NCI-H2029 treated with DMSO at 0.1 percent for 48 hours (cell line): Measurements from ENCODE around the gene ATF6.
"Not testable (repeated sequence)": the region's sequence is repeated elsewhere in the genome, so short reads cannot be mapped to it uniquely, and the experiment has no call there.

Experiments used
- DNase-seq: peaks from one replicate; lab custom pipeline; 2025; lab: John Stamatoyannopoulos, UW

Gene ATF6

DNA sequence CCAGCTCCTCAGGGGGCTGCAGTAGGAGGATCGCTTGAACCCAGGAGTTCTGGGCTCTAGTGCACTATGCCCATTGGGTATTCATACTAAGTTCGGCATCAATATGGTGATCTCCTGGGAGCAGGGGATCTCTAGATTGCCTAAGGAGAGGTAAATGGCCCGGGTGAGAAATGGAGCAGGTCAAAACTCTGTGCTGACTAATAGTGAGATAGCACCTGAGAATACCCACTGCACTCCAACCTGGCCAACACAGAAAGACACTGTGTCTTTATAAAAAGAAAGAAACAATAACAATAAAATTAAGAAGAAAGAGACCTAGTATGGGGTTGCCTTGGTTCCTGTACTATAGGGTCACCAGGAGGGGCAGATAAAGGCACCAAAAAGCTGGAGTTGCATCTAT is 30.3 kb upstream of the ATF6 start:
- DNase-seq: no peak

DNA sequence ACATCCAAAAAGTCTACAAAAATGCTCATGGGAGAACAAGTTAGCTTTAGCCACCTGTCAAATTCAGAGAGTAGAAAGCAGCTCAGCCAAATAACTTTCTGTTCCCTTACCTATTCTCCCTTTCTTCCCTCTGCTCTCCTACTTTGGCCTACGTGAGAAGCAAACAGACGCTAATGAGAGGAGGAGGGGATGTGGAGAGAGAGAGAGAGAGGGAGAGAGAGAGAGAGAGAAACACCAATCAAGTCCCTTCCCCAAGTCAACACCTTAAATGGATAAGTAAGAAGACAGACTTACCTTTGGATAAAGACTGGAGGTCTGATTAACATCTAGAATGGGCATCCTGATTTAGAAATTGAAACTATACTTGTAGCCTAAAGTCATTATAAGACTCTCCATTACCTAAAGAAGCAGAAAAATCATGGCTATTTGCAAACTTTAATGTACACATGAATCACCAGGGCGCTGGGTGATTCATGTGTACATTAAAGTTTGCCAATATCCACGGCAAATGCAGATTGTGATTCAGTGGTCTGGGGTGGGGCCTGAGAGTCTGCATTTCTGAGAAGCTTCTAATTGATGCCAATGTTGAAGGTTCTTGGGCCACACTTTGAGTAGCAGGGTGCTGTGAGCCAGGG is 29.7 kb upstream of the ATF6 start:
- DNase-seq: no peak

DNA sequence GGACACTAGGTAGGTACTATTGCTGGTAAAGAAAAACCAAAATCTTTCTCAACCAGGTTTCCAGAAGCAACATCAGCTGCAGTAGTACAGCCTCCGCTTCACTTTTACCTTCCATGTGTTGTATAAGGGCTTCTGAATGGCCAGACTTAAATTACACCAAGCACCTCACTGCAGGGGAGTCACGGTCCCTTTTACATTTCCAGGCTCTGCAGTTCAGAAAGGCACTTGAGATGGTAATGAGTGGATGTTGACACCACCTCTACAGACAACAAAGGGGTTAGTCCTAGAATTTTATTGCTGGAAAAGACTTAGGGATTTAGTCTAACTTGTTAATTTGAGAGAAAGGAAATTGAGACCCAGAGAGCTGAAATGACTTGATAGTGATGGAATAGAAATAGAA is 28.5 kb upstream of the ATF6 start:
- DNase-seq: no peak

DNA sequence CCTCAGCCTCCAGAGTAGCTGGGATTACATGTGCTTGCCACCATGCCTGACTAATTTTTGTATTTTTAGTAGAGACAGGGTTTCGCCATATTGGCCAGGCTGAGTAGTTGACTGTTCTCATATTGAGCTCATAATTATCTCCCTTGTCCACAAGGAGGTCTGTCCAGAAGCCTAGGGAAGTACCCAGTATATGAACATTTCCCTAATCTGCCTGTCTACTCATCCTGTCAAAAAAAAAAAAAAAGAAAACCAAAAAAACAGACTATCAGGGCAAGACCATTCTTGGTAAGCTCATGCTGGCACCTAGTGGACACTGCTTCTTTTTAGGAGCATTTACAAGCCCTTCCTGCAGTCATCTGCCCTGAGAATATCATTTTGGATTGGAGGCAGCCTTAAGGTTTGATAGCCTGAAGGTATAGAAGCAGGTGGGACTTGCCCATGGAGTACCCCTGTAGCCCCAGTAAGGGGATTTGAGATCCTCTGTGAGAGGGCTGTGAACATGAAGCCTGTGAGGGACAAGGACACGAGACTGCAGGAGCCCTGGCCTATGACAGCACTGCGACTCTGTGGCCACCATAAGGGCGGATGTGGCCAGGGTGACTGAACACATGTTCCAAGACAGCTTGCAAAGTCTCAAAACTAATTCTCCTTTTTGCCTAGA is 27.4 kb upstream of the ATF6 start:
- no peak for DNase-seq

DNA sequence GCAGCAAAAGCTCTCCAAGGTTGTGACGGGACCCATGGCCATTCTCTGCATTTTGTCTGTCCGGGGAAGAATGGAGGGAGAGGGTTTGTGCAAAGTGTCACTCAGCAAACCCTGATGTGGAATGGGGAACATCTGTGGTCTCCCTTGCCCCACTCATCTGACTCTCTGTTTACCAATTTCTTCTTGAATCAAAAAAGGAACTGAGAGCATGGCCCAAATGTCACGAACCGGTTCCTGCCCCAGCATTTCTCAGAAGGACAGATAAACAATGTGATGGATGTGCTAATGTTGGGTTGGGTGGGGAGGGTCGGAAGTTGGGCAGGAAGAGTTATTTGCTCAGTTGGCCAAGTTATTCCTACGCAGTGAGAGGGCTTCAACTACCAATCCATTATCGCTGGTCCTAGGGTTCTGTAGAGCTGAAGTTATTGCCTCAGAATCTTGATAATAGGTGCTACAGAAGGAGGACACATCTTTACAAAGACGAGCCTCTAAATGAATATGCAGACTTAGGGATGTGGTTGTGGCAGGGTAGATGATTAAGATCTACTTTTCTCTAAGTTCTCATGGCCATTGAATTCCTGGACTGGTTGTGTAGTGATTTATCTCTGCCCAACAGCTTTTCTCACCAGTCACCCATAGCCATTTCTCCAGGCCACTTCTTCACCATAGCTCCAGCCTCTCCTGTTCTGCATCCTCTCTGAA is 26.1 kb upstream of the ATF6 start:
- DNase-seq: no peak

DNA sequence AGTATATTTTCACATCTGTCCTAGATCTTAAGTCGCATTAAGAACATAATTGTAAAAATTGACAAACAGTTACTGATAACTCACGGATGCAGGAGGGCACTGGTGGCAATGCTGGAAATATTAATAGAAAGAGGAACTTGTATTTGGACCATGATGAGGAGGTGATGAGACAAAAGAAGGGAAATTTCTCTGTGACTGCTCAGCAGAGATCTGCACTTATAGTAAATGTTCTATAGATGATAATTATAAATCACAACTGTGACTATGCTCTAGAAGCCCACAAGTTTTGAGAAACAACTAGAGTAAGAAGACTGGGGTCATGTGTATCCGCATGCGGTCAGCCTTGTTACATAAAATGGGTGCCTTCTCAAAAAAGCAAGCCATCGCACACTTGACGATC is 25.2 kb upstream of the ATF6 start:
- DNase-seq: no peak

DNA sequence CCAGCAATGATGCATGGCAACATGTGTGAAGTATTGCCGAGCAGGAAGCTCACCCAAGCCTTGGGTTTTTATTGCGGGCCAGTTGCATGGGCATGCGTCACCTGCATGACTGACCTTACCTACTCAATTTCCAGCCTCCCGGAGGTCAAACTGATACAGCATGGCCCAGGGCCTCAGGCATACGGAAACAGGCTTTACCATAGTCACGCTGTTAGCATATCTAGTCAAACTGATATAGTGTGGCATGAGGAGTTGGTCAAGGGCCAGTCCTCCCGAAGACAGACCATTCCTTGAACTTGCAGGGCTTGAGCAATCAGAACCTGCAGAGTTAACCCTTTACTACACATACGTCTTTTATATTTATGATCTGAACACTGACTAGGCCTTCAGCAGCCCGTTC is 22.9 kb upstream of the ATF6 start:
- no peak for DNase-seq

DNA sequence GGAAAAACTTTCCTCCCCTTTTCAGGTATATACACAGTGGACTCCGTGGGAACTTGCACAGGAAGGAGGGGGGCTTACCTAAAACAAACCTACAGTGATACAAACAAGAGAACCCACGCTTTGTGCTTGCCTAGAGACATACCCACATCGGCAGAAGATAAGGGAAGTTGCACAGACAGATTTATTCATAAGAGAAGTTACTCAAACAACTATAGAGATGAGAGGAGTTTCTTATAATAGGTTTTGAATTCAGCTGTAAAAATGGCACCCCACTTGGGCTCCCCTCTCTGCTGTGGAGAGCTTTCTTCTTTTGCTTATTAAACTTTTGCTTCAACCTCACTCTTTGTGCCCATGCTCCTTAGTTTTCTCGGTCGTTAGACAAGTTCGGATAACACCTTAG is 18.3 kb upstream of the ATF6 start:
- DNase-seq: no peak

DNA sequence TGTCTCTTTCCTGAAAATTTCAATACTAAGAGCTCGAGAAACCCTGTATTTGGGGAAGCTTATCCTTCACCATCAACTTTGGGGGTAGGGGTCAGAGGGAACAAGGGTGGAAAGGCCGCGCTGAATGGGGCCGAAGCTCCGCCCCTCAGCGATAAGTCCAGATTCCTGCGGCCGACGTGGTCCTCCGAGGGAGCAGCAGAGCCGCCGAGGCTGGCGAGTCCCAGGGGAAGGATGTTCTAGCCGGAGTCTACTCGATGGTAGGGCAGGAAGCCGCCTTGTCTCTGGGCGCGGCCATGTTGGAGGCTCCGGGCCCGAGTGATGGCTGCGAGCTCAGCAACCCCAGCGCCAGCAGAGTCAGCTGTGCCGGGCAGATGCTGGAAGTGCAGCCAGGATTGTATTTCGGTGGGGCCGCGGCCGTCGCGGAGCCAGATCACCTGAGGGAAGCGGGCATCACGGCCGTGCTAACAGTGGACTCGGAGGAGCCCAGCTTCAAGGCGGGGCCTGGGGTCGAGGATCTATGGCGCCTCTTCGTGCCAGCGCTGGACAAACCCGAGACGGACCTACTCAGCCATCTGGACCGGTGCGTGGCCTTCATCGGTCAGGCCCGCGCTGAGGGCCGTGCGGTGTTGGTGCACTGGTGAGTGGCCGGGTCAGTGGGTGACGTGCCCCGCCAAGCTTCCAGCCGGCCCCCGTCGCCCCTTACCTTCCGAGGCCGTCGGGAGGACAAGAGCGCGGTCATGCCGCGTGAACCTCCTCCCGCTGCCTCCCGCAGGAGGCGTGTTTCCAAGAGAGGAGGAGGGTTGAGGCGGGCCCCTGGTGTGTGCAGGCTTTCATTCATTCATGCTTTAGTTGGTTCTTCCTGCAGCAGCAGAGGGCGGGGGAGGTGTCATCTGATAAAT is 16.4 kb upstream of the ATF6 start, which contains the start of gene DUSP12:
TSS of gene DUSP12 (plus strand) at position 278 of the 899 bp plus-strand sequence. CDS start at position 294, 16 bp downstream.
- DNase-seq: peak; percentile 85

DNA sequence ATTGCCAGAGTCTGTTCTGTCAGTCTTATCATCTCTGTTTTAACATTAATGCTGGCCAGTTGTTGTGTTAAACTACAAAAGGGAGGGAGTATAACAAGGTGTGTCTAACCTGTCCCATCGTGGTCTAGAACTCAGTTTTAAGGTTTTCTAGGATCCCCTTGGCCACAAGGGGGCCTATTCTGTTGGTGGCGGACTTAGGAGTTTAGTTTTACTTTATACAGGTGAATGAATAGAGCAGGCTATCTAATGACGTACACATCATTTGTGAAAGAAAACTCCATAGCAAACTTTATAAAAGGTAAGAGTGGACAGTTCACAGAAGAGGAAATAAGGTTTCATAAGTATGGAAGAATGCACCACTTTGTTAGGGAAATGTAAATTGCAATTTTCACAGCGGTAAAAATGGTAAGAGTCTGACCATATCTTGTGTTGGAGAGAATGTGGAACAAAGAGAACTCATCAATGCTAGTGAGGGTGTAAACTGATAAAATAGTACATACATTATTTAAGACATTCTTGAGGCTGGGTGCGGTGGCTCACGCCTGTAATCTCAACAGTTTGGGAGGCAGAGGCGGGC is 2.5 kb upstream of the ATF6 start:
- peak; percentile 7 for DNase-seq

DNA sequence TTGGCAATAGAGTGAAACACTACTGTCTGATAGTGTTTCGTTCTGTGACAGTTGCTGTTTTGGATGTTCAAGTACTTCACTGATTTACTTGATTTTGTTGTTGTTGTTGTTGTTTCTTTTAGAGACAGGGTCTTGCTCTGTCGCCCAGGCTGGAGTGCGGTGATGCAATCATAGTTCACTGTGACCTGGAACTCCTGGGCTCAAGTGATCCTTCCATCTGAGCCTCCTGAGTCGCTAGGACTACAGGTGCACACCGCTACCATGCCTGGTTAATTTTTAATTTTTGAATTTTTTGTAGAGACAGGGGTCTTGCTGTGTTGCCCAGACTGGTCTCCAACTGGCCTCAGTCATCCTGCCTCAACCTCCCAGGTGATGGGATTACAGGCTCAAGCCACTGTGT is 2.3 kb downstream of the ATF6 start:
- DNase-seq: no peak

DNA sequence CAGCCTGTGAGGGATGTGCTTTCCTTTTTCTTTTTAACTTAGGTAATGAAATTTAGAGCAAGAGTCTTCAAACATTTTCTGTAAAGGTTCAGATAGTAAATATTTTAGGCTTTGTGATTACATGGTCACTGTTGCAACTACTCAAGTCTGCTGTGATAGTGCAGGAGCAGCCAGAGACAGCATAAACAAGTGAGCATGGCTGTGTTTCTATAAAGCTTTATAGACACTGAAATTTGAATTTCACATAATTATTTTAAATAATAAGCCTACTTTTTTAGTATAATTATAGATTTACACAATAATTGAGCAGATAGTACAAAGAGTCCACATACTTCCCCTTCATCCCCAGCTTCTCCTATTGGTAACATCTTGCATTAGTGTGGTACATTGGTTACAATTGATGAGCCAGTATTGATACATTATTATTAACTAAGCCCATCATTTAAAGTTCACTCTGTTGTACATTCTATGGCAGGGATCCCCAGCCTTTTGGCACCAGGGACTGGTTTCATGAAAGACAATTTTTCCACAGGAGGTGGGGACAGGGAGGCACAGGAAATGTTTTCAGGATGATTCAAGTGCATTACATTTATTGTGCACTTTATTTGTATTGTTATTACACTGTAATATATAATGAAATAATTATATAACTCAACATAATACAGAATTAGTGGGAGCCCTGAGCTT is 3.0 kb downstream of the ATF6 start:
- DNase-seq: no peak

DNA sequence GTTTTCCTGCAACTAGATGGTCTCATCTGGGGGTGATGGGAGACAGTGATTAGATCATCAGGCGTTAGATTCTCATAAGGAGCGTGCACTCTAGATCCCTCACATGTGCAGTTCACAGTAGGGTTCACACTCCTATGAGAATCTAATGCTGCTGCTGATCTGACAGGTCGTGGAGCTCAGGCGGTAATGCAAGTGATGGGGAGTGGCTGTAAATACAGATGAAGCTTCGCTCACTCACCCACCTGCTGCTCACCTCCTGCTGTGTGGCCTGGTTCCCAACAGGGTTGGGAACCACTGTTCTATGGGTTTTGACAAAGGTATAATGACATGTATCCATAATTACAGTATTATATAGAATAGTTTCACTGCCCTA is 3.5 kb downstream of the ATF6 start:
- not testable (repeated sequence) for DNase-seq

DNA sequence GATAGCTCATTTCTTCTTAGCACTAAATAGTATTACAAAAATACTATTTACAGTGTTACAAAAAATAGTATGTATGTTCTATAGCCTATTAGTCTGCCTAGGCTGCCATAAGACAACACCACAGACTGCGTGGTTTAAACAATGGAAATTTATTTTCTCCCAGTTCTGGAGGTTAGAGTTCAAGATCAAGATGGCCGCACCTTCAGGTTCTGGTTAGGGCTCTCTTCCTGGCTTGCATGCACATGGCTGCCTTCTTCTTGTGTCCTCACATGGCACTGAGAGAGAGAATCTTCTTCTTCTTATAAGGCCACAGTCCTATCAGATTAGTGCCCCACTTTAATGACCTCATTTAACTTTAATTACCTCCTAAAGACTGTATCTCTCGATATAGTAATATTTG is 4.1 kb downstream of the ATF6 start:
- DNase-seq: no peak

DNA sequence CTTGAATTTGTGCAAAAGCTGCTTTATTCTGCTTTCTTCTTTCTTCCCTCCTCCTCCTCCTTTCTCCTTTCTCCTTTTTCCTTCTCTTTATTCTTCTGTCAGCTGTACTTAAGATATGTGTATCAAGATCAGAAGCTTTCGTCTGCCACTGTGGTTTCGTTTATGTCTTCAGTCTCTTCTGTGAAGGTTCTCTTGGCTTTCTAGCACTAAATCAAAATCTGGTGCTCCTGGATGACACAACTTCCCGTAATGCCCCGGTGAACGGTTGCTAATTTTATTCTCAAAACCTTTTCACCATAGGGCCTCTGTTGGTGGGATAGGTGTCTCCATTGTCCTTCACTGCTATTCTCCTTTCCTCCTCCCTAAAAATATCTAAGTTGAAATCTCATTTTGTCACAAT is 5.0 kb downstream of the ATF6 start:
- DNase-seq: no peak

DNA sequence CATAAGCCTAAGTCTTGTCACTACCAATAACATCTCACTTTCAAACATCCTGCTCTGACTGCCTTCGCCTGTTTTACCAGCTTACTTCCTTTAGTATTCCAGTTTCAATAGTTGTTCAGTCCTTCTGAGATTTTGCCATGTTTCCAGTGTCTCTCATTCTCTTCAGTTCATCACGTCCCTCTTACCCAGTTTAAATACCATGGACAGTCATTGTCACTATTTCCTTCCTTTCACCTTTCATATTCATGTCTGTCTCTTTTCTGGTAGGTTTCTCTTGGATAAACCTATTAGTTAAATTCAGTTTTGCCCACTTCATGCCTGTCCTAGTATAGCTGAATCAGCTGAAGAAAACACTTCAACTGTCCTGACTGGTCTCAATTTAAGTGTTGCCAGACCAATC is 5.9 kb downstream of the ATF6 start:
- no peak for DNase-seq

DNA sequence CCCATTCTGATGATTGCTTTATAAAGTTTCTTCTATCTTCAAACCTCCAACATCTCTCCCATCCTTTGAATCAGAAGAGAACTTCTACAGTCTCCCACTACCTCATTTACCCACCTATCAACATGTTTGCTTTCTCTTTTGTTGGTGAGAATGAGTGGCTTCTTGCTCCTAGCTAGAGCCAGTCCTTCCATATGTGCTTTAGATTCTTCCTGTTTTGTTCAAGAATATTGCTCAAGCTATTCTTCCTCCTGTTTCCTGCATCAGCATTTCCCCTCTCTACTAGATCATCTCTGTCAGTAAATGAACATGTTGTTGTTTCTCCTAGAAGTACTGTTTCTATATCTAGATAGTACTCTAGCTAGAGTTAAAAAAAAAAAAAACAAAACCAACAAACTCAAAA is 6.3 kb downstream of the ATF6 start:
- DNase-seq: no peak

DNA sequence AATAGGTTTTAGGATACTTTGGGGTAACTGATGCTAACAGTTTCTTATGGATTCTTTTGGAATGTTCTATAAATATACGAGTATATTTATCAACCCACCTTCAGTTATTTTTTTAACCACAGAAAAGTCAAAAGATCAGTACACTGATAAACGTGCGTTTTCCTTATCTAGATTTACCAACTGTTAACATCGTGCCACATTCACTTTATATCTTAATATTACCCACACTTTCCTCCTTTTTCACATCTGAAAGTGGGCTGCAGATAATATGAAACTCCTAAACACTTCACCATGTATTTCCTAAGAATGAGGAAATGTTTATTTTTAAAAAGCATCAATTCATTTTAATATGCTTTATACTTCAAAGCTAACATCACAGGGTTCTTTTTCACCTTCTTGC is 7.7 kb downstream of the ATF6 start:
- DNase-seq: no peak

DNA sequence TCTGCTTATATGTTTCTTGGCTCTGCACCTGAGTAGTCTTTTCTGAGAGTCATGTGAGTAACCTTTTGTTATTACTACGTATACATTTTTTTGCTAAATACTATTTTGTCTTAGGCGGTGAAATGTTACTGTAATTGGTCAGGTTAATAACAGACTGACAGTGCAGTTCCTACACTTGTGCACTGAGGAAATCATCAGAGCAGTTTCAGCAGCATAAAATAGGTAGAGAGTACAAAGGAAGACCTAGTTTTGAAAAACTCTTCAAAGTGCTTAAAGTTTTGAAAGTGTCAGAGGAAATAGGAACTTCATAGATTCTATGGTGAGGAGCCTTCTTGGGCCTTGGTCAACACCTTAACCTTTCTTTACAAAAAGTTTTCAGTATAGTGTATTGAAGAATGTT is 11.1 kb downstream of the ATF6 start:
- DNase-seq: no peak

DNA sequence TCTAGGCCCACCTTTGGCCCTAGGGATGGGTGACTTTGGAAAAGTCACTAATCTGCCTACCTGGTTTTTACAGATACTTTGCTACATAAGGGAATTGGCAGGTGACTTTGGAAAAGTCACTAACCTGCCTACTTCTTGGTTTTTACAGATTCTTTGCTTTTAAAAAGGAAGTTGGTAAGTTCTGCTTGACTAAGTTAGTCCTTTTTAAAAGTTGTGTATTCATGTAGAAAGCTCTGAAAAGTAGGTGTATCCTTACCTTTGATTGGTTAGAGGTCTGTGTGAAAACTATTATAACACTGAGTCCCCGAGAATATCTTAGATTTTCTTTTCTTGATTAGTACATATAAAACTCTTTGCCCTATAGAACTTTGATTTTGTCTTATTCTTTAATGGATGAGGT is 12.4 kb downstream of the ATF6 start:
- DNase-seq: no peak

DNA sequence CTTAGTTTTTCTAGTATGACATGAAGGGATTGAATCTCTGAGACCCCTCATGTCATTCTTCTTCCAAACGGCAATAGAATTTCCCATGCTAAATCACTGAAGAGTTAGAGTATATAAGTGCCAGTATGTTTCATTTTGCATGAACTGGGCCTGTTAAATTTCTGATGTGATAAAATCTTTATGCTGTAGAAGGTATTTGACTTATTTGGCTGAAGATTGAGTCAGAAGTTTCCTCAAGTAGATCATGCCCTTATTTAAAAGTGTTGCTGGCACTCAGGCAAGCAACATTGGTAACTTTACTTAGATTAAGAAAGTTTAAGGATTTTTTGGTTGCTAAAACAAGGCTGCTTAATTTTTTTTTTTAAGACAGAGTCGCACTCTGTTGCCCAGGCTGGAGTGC is 13.3 kb downstream of the ATF6 start:
- DNase-seq: no peak

DNA sequence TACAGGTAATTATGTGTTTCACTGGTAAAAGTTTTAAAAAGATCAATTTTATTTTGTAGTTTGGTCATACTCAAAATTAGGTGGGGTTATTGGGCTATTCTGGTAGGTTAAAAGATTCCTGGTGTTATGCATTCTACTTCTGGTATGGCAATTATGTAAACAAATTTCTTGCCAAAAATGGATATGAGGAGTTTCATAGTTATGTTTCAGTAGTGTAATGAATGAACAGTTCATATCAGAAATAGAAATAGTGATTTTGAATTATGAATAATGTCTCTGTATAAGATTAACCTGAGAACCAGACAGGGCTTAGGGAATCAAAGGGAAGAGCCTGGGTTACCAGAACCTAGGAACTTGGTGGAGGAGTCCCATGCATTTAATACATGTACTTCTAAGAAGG is 15.9 kb downstream of the ATF6 start:
- DNase-seq: no peak
